NCI-H1436 treated with DMSO at 0.1 percent for 48 hours (cell line): ENCODE data around the gene IRX2.
A peak's percentile ranks its signal among the peaks of the same experiment; 100 is the strongest.

Experiments
- DNase-seq: peaks from one replicate; lab custom pipeline; 2025; lab: John Stamatoyannopoulos, UW

The IRX2 gene

DNA sequence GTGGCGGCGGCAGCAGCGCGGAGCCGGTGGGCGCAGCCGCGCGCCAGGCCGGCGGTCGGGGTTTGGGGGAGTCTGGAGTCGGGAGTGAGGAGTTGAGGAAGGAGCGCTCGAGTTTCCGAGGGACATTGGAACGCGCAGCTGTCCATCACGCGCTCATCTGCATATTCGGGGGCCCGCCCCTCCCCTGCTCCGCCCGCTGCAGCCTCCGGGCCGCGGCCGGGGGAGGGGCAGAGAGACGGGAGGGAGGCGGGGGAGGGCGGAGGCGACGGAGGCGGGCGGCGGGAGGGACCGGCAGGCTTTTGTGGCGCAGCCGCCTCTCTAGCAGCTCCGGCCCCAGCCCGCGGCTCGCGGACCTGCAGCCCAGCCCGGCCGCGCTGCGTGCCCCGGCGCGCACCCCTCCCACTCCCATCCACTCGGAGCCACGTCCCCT, at the start of gene IRX2:
Gene IRX2 (minus strand): TSS at position 86 of the 430 bp plus-strand sequence. CDS start 264 bp downstream, outside the sequence.
- peak; percentile 74 for DNase-seq

GRCh38 chr5:2800035-2800434, 48.6 kb upstream of the IRX2 start:
- no peak for DNase-seq

- DNase-seq: no peak
Observed at GRCh38 chr5:2797981-2798380, 46.5 kb upstream of the IRX2 start.

- DNase-seq: peak; percentile 69
Observed at GRCh38 chr5:2797160-2797559, 45.7 kb upstream of the IRX2 start.

GRCh38 chr5:2783223-2783622, 31.7 kb upstream of the IRX2 start:
- DNase-seq: no peak

DNA sequence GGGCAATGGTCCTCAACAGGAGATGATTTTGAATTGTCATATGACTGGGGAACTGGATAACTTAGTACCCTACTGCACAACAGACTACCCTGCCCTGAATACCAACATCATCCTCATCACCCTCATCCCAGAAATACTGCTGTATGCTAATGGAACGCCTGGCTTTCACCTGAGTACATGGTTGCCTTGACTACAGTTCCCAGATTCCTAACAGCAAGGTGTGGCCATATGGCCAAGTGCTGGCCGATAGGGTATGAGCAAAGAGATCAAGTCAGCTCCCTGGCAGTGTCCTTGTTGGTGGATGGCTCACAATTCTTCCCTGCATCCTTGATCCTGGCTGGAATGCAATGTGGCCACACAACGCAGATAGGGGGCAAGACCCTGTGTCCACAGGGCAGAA, 31.2 kb upstream of the IRX2 start:
- DNase-seq: no peak

GRCh38 chr5:2780421-2781171, 29.1 kb upstream of the IRX2 start:
- DNase-seq: no peak

DNA sequence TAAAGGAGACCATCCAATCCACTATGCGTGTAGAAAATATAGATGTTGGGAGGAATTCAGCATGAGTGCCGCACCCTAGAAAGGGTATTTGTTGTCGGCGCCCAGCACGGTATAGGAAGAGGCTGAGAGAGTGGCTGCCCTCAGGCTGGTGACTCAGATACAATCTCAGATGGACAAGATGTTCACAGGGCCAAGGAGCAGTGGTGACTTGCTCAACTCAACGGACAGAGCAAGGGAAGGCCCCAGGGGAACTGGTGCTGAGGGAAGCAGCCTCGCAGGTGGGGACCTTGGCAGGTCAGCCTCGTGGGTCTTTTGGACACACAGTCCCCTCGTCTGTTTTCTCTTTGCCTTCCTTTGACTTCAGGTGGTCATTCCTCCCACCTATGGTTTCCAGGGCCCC, 28.0 kb upstream of the IRX2 start:
- no peak for DNase-seq

- DNase-seq: no peak
Observed at GRCh38 chr5:2776337-2777302, 25.1 kb upstream of the IRX2 start.

DNA sequence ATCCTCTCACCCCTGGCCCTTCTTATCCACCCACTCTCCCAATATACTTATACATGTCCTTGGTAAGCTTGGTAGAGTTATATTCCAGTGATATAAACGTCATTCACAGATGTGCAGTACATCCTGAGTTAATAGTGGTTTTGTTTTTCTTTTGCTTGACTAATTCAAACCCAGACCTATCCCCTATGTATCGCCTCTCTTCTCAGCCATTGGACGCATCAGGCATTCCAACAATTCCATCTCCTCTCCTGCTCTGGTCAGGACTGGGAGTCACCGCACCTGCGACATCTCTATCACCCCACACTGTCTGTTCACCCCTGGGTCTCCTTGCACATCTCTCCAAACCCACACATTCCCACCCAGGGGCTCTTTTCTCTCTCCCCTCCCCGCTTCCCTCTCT, 21.9 kb upstream of the IRX2 start:
- no peak for DNase-seq

DNA sequence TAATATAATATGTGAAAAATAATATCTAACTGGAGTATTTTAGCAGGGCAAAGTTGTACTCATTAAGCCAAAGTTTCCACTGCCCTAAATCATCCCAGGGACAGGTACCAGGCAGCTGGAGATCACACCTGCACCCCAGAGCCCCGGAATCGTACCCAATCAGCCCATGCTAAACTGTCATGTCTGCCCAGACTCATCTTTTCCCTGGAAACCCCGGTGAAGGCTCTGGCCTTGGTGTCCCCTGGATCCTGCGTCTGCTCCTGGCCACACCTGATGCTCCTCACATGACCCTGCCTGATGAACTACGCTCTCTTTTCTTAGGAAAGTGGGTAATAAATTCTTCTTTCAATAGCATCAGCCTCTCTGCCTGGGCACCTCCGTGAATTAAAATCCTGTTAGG, 15.6 kb upstream of the IRX2 start:
- no peak for DNase-seq

- no peak for DNase-seq
Observed at GRCh38 chr5:2764581-2764980, 13.1 kb upstream of the IRX2 start.

GRCh38 chr5:2763533-2763794, 12.0 kb upstream of the IRX2 start:
- DNase-seq: no peak

DNA sequence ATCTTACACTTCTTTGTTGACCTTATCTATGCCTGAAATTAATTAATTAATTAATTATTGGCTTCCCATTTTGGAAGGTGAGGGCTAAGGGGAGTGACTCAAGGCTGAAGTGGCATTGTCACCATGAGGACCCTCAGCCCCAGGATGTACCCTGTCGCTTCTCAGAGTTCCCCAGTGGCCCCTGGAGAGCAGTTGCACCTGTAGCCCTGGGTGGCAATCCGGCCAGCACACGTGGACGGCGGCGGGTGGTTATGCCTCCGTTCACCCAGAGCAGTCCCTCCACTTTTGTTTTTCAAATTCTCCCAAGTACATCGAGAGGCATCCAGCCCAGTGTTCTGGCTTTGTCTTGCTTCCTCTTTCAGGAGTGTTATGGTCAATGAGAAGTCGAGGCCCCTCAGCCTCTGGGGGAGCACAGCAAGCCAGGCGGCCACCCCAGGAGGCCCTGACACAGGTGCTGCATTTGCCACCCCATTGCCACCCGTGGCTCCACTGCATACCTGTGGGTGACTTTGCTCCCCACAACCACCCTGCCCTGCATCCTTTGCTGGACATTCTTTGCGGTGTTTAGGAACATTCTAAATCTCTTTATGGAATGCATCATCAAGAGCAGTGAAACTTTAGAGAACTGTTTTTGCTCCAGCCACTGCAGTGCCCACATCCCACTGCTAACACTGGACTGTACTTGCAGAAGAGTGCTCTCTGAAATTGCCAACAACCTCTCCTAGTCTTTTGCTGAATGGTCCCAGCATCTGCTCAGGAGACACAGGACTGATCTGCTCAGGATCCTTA, 11.5 kb upstream of the IRX2 start:
- no peak for DNase-seq

DNA sequence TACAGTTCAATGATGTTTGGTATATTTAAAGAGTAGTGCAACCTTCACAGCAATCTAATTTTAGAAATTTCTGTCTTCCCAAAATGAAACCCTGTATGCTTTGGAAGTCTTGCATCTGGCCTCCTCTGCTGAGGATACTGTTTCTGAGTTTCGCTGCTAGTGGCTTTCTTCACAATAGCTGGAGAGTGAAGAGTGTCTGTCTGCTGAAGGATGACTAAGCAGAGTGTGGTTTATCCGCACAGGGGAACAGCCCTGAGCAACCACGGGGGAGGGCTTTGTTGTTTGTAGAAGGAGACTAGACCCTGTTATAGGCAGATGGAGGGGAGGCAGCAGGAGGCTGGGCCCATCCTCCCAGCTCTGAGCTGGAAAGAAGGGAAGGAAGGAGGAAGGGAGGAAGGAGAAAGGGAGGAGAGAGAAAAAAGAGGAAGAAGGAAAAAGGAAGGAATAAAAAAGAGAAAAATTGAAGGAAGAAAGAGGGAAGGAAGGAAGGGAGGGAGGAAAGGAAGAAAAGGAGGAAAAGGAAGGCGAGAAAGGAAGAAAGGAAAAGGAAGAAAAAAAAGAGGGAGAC, 10.5 kb upstream of the IRX2 start:
- no peak for DNase-seq

- no peak for DNase-seq
Observed at GRCh38 chr5:2759696-2760461, 8.4 kb upstream of the IRX2 start.

DNA sequence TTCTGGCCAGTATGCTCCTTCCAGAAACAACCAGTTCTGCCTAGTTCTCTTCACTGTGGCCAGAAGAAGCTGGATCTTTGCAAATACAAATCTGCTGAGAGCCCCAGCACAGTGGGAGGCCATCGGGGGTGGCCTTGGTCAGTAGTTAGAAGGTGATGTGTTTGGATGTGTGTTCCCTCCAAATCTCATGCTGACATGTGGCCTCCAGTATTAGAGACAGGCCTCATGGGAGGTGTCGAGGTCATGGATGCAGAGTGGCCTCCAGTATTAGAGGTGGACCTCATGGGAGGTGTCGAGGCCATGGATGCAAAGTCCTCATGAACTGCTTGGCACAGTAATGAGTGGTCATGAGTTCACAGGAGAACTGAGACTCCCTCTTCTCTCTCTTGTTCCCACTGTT, 7.6 kb upstream of the IRX2 start:
- DNase-seq: no peak

- DNase-seq: no peak
Observed at GRCh38 chr5:2758632-2759031, 7.2 kb upstream of the IRX2 start.

DNA sequence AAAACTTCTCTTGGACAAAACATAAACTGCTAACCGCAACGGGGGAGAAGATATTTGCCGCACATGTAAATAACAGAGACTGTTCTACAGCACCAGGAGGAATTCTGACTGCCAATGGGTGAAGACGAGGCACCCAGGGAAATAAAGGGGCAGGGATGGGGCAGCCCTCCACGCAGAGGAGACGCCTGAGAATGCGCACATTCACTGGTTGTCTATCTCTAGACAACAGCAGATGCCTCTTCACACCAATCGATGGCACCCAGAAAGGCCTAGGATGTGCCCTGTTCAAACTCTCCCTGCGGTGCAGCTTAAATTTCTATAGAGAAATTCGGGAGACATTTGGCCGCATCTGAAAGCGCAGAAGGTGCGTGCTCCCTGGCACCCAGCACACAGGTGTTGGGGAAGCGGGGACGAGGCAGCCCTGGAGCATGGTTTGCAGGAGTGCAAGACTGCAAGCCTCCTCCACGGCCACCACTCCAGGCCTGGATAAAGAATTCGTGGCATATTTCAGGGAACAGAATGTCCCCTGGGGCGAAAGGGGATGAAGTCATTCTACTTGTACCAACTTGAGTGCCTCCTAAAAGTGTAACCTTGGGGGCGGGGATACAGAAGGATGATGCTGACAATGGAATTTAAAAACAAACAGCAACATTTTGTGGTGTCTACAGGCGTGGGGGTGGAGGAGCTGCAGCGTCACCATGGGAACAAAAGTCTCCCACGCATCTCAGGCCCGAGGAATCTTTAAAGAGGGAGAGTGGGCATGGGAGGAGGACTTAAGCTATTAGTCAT, 6.3 kb upstream of the IRX2 start:
- DNase-seq: no peak
